Kidney epithelial cell (primary cell): ENCODE measurements around the gene CTCFL. TPM values are rescaled to one million over a fixed set of nuclear protein-coding genes. Genes with fewer than 3 reads are reported as not detected.

Experiments used
- DNase-seq: peaks from one replicate; pipeline ENCODE4 v3.0.0-alpha.2; 2010; ENCODE audit warnings: low read depth
- H3K27me3 ChIP-seq: 2 replicates; pipeline ENCODE4 v1.6.0; 2011; ENCODE audit warnings: low read length; ENCODE audit not compliant: control insufficient read depth, insufficient read depth
- H3K36me3 ChIP-seq: 2 replicates; pipeline ENCODE4 v1.5.1; 2011; ENCODE audit warnings: low read length; ENCODE audit not compliant: control insufficient read depth, insufficient read depth
- H3K4me3 ChIP-seq: 2 replicates; pipeline ENCODE4 v1.5.1; 2011; ENCODE audit warnings: low read depth, mild to moderate bottlenecking, control low read depth, low read length
- CTCF ChIP-seq: IDR thresholded peaks from 2 replicates; pipeline ENCODE4 v1.5.1; 2011; ENCODE audit warnings: mild to moderate bottlenecking, moderate library complexity, low read length, control low read depth, inconsistent platforms; ENCODE audit not compliant: insufficient read depth, poor library complexity, severe bottlenecking
- total RNA-seq: library from RNA; depleted of rRNA; stranded (reverse); fragments of >200 nt; gene quantifications from 2 replicates; pipeline ENCODE4 v1.2.3, GENCODE V29; 2015

Gene CTCFL
- total RNA-seq, 1 donor from 2014 or later: 0.17 TPM

GRCh38 chr20:57480444-57481160 is 44.3 kb downstream of the CTCFL start:
- Histone ChIP-seq H3K4me3 (no peak overlapping the region), H3K36me3 (no peaks in the 10 kb centered on the region), H3K27me3 (no peaks in the 10 kb centered on the region)
- no peak for TF ChIP-seq CTCF
- DNase-seq: no peak

- Histone ChIP-seq H3K36me3 (no peaks in the 10 kb centered on the region), H3K27me3 (no peaks in the 10 kb centered on the region), H3K4me3 (no peak overlapping the region)
- no peak for TF ChIP-seq CTCF
- no peak for DNase-seq
Observed at GRCh38 chr20:57479196-57479595, 45.7 kb downstream of the CTCFL start.

- H3K4me3 ChIP-seq: no peak overlapping the region
- DNase-seq: no peak
- no peaks in the 10 kb centered on the region for H3K27me3 ChIP-seq
Observed at GRCh38 chr20:57478176-57478575, 46.8 kb downstream of the CTCFL start.

GRCh38 chr20:57476641-57477461 is 48.1 kb downstream of the CTCFL start:
- no peak for TF ChIP-seq CTCF
- Histone ChIP-seq H3K4me3 (no peak overlapping the region), H3K36me3 (no peaks in the 10 kb centered on the region), H3K27me3 (peaks cover 1% of the 10 kb centered on the region)
- DNase-seq: no peak

More at GRCh38 chr20:57478176-57478575, 46.8 kb downstream of the CTCFL start:
- H3K36me3 ChIP-seq: no peaks in the 10 kb centered on the region
- TF ChIP-seq CTCF: no peak

- no peak overlapping the region for H3K4me3 ChIP-seq
- no peak for TF ChIP-seq CTCF
- no peaks in the 10 kb centered on the region for H3K36me3 ChIP-seq
- DNase-seq: no peak
- H3K27me3 ChIP-seq: peaks cover 9% of the 10 kb centered on the region
Observed at GRCh38 chr20:57476084-57476526, 48.8 kb downstream of the CTCFL start.
